Right lobe of liver (tissue), 6 donors: ENCODE measurements around the gene ARGLU1. TPM values are rescaled to one million over a fixed set of nuclear protein-coding genes. Genes with fewer than 3 reads are reported as not detected.

Experiments used
- ATAC-seq, 4 donors: fragments of 200-7000 bp; cut with Tn5 transposase; one replicate each; pipeline ENCODE4 v1.9.1; 2020; ENCODE audit warnings: mild to moderate bottlenecking in 4 of 4, moderate library complexity in 4 of 4
- DNase-seq, 3 donors: peaks; one replicate each; pipeline ENCODE4 v3.0.0-alpha.2; 2020
- H3K27ac ChIP-seq, 3 donors: fragments of 200-600 bp; one replicate each; pipeline ENCODE4 v1.8.0; 2022
- H3K27me3 ChIP-seq, 2 donors: fragments of 200-600 bp; one replicate each; pipeline ENCODE4 v1.8.0; 2022
- H3K36me3 ChIP-seq, 4 donors: fragments of 200-600 bp; sonication (generic) in 1 of 4; one replicate each; pipeline versions ENCODE4 v1.5.1 to v1.8.0; 2017 to 2022; ENCODE audit warnings: control low read depth in 1 of 4
- H3K4me1 ChIP-seq, 4 donors: fragments of 200-600 bp; sonication (generic) in 1 of 4; one replicate each; pipeline versions ENCODE4 v1.5.1 to v1.8.0; 2017 to 2022; ENCODE audit warnings: control low read depth in 1 of 4
- H3K4me3 ChIP-seq, 3 donors: fragments of 200-600 bp; one replicate each; pipeline ENCODE4 v1.8.0; 2022
- H3K9me3 ChIP-seq, 4 donors: fragments of 200-600 bp; sonication (generic) in 1 of 4; one replicate each; pipeline versions ENCODE4 v1.5.1 to v1.8.0; 2017 to 2022; ENCODE audit warnings: control low read depth in 1 of 4
- CTCF ChIP-seq, 4 donors: fragments of 200-600 bp in 3 of 4; fragments of 450-650 bp in 1 of 4; IDR thresholded peaks; one replicate each; pipeline versions ENCODE4 v1.5.1 to v1.8.0; 2016 to 2022; ENCODE audit warnings: antibody characterized with exemption in 4 of 4, mild to moderate bottlenecking in 2 of 4
- POLR2A ChIP-seq: fragments of 450-650 bp; IDR thresholded peaks from one replicate; pipeline ENCODE4 v1.6.1; 2017; ENCODE audit warnings: antibody characterized with exemption, mild to moderate bottlenecking
- WGBS: methylation state at CpG from one replicate; pipeline ENCODE4 v1.1.6; 2018; ENCODE audit warnings: low coverage, low lambda C conversion rate; ENCODE audit not compliant: insufficient coverage; ENCODE audit errors: missing lambda C conversion rate; 5-methylcytosine and 5-hydroxymethylcytosine counted together
- intact Hi-C, 2 donors: fragments of 100-400 bp; cut with DNase I; formaldehyde crosslinking; loops; one replicate each; pipeline versions ENCODE4 v1.11.2 to v1.14.1; 2022
- total RNA-seq, 6 experiments: library from RNA; depleted of rRNA in 2 of 6; stranded (reverse); fragments of >200 nt in 2 of 6; fragmentation: NEBNext Ultra II Directional in 3 of 6; extraction: Animal tissue kit (Norgen Biotek cat#: 25700) in 3 of 6; gene quantifications; one replicate each; pipeline versions ENCODE4 v1.1.0 to v1.2.4, GENCODE V29; 2016 to 2023
- donor health status: DM: no; HTN: yes; CAD: no.
- donor health status: DM: no; HTN: no; CAD: no.
- donor health status: DM: no; HTN: no; CAD: no.
- donor health status: DM: no; HTN: yes; CAD: no.
- donor health status: DM: no; HTN: yes; CAD: no.

Gene ARGLU1
- total RNA-seq, 6 experiments from 2014 or later, result 19.9 to 35.6 (median 32.0) TPM

DNA sequence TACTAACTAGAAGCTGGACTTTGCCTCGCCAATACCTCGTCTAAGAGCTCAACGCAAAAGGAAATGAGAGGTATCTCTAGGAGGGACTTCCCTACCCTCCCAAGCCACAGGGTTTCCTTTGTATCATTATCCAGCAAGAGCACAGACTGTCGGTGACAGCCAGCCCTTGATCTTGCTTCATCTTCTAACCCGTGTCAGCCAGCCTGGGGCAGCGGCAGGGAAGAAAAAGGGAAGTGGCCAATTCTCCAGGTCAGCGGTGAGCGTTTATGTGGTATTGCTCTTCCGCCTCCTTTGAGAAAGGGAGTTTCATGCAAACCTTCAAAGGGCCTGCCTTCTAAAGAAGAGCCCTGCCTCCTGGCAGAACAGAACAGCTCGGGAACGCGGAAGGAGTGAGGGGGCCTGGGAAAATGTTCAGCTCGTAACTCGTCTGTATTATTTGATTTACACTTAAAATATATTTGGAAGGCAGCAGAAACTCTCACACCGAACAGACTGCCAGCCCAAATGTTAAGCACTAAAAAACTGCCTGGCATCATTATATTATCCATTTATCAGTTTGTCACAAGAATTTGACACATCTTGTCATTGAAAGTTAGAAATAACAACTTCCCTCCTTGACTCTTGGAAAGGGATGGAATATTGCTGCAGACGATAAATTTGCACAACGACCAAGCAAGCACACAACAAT, 74.3 kb downstream of the ARGLU1 start:
- H3K27ac ChIP-seq, result no peak overlapping the region

GRCh38 chr13:106492588-106493475, 75.1 kb downstream of the ARGLU1 start:
- H3K27ac ChIP-seq, result no peak overlapping the region
- H3K27me3 ChIP-seq, result no peaks in the 10 kb centered on the region
- intact Hi-C loops, result no loop called here
- TF ChIP-seq POLR2A (no peak), CTCF (IDR thresholded peaks at IDR 0.05) (no peak)
- H3K4me1 ChIP-seq, result no peaks in the 10 kb centered on the region
- ATAC-seq, result no peak
- DNase-seq, result no peak
- WGBS, result 76% methylated on average over 20 of the region's 54 CpGs
- H3K4me3 ChIP-seq, result no peak overlapping the region
- H3K36me3 ChIP-seq, result no peaks in the 10 kb centered on the region
- H3K9me3 ChIP-seq, result no peaks in the 10 kb centered on the region

More for the DNA sequence above, 74.3 kb downstream of the ARGLU1 start:
- DNase-seq (no peak), ATAC-seq (no peak)
- WGBS, result 50% methylated on average over 16 of the region's 17 CpGs
- intact Hi-C loops, result no loop called here
- no peaks in the 10 kb centered on the region for H3K27me3 ChIP-seq
- no peaks in the 10 kb centered on the region for H3K9me3 ChIP-seq
- H3K4me3 ChIP-seq, result no peak overlapping the region
- no peaks in the 10 kb centered on the region for H3K36me3 ChIP-seq
- TF ChIP-seq CTCF (IDR thresholded peaks at IDR 0.05) (no peak), POLR2A (no peak)
- no peaks in the 10 kb centered on the region for H3K4me1 ChIP-seq

GRCh38 chr13:106491928-106492587, 75.9 kb downstream of the ARGLU1 start:
- H3K27me3 ChIP-seq, result no peaks in the 10 kb centered on the region
- H3K4me3 ChIP-seq, result no peak overlapping the region
- no peak overlapping the region for H3K27ac ChIP-seq
- intact Hi-C loops, result no loop called here
- DNase-seq (no peak), ATAC-seq (no peak)
- WGBS, result 63% methylated on average over 13 of the region's 14 CpGs
- no peak for TF ChIP-seq CTCF (IDR thresholded peaks at IDR 0.05)
- no peak for TF ChIP-seq POLR2A
- no peaks in the 10 kb centered on the region for H3K4me1 ChIP-seq
- no peaks in the 10 kb centered on the region for H3K9me3 ChIP-seq
- H3K36me3 ChIP-seq, result no peaks in the 10 kb centered on the region

Other genes starting within 250 kb of the ARGLU1 start
- 1 to 10 TPM; 2.3 to 9.8 (median 3.9) TPM for gene EFNB2, start 32.5 kb downstream of the ARGLU1 start, total RNA-seq